ENCODE measurements around the gene PALM3.

The PALM3 gene

DNA sequence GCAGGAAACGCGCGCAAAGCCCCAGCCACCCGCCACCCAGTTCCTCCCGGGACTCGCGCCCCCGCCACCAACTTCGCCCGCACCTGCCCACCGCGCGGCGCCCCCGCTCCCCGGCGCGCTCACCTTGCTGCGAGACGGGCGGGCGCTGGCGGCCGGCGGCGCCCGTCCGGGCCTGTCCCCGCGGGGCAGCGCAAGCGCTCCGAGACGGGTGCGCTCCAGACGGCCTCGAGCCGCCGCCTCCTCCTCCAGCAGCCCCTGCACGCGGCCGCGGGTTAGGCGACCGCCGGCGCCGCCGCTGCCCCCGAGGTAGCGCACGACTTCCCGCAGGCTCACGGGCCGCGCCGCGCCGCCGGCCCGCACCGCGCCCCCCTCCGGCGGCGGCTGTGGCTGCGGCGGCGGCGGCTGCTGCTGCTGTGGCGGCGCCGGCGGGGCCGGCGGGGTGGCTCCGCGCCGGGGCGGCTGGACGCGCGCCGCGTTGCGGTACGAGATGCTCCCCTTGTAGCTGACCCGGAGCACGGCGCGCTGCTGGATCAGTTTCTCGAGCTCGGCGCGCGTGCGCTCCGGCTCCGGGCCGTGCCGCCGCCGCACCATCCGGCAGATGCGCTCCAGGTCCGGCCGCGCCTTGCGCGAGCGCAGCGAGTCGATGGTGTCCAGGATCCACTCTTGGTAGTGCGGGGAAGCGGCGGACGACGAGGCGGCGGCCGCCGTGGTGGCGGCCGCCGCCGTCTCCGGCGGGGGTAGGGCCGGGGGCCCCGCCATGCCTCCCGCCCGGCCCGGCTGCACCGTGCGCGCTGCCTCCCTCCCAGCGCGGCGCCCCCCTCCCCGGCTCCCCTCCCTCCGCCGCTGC, 28.0 kb upstream of the PALM3 start:
- no peak for DNase-seq (ENCODE audit: low read depth in 2 of 2, low spot score in 1 of 2)

DNA sequence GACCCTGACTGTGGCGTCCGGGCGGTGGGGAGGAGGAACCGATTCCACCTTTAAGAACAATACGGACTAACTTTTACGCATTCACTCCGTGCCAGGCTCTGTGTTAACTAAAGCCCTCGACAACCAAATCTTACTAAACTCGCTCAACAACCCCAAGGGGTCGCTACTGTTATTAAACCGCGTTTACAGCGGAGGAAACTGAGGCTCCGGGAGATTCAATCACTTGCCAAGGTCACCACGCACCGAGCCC, 27.5 kb upstream of the PALM3 start:
- no peak for DNase-seq (ENCODE audit: low read depth in 2 of 2, low spot score in 1 of 2)

DNA sequence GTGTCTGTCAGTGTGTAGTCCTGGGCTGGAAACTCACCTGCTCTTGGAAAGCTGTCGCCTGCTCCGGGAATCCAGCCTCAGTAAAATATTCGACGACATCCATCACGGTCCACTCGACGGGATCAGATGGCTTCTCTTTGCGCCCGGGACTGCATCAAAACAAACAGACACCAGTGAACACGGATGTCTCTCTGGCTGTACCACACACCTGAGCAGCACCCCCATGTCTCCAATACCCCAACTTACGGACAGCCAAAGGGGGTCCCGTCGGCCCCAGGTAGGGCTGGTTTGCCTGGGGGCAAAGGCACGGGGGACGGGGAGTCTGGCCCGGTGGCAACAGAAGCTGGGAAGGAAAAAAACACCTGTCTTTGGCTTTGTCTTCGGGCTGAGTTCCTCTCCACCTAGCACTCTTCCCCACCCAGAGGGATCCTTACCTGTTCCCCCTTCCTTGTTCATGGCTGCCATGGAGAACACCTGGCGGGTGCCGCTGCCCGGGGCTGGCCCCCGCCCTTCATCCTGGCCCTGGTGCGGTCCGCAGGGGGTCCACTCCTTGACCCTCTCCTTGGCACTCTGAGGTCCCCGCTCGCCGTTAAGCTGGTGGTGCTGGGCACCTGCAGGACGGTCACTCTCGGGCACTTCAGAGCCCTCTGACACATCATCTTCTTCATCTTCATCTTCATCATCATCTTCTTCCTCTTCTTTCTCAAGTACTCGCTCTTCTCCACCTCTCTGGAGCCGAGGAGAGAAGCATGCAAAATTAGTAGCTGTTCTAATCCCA, 26.9 kb upstream of the PALM3 start:
- no peak for DNase-seq (ENCODE audit: low read depth in 2 of 2, low spot score in 1 of 2)

DNA sequence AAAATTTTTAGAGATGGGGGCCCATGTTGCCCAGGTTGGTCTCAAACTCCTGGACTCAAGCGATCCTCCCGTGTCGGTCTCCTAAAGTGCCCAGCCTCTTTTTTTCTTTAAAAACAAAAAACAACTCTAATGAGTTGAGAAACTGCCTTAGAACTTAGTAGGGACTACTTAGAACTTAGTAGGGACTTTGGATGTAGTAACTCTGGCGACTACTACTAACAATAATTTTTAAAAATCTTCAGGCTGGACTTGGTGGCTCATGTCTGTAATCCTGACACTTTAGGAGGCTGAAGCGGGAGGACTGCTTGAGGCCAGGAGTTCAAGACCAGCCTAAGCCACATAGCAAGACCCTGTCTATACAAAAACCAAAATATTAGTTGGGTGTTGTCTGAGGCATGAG, 24.2 kb upstream of the PALM3 start:
- no peak for DNase-seq (ENCODE audit: low read depth in 2 of 2, low spot score in 1 of 2)

DNA sequence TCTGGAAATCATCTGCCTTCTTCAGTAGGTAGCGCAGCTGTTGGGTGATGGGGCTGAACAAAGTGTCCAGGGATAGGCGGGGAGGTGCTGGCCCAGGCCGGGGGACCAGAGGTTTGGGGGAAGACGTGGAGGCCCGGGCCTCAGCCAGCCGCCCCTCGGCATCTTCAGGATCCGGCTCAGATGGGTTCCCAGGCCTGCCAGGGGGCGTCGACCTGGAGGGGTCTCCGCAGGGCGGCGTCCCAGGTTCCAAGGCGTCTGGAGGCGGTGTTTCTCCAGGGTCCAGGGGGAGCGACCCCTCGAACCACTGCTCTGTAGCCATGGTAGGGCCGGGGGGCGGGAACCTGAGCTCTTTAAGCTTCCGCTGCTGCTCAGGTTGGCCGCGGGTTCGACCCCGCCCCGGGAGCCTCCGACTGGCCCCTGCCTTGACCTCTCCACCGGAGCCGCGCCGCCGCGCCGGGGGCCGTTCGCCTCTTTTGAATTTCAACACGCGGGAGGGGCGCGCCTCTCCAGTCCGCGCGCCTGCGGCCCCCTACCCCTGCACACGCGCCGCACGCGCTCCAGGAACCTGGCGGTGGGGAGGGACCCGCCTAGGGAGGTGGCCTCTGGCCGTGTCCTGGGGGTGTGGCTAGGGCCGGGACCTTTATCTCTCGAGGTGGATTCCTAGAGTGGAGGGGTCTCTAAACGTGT, 23.6 kb upstream of the PALM3 start, which contains the start of gene C19orf67:
TSS of gene C19orf67 (minus strand) at position 475 of the 687 bp plus-strand sequence. CDS start at position 319, 156 bp downstream.
- no peak for DNase-seq (ENCODE audit: low read depth in 2 of 2, low spot score in 1 of 2)

DNA sequence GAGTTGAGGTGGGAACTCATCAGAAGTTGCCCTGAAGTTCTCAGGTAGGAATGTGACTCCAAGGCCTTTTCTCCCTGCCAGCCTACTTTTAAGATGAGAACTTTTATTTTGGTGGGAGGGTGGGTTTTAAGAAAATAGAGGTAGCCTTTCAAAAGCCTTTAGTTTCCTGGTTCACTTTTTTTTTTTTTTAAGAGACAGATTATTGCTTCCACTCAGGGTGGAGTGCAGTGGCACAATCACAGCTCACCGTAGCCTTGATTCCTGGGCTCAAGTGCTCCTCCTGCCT, 20.7 kb upstream of the PALM3 start:
- no peak for DNase-seq (ENCODE audit: low read depth in 2 of 2, low spot score in 1 of 2)

DNA sequence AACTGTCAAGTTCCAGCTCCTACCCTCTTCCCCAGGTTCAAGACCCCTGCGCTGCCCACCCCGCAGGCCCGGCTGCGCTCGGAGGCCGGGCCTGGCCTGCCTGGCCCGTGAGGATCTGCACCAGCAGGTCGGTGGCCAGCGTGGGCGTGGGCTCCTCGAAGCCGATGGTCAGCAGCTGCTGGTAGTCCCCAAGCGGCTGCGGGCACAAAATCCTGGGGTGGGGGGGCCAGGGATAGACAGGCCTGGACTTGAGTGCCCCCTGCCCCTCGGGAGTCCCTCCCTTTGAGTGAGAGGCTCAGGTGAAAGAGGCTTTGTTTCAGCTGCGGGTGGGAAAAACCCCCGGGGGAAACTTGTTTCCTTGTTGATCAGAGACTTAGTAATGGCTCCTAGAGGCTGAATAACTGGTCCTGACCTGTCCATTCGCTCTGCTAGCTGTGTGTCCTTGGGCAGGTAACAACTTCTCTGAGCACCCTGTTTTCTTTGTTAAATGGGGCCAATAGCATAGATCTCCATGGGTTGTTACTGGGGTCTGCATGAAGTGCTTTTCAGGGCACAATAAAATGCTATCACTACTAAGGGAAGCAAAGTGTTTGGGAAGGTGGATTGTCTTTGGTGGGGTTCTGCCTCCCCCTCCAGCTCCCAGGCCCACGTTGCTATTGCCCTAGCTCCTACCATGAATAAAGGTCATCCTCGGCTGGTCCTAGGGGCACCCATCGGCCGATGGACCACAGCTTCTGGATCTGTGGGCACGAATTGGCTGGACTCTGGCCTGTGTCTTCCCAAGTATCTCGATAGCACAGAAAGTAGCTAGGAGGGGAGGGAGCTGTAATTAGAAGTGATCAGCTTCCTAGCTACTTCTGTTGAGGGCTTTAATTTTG, 20.2 kb upstream of the PALM3 start:
- no peak for DNase-seq (ENCODE audit: low read depth in 2 of 2, low spot score in 1 of 2)

DNA sequence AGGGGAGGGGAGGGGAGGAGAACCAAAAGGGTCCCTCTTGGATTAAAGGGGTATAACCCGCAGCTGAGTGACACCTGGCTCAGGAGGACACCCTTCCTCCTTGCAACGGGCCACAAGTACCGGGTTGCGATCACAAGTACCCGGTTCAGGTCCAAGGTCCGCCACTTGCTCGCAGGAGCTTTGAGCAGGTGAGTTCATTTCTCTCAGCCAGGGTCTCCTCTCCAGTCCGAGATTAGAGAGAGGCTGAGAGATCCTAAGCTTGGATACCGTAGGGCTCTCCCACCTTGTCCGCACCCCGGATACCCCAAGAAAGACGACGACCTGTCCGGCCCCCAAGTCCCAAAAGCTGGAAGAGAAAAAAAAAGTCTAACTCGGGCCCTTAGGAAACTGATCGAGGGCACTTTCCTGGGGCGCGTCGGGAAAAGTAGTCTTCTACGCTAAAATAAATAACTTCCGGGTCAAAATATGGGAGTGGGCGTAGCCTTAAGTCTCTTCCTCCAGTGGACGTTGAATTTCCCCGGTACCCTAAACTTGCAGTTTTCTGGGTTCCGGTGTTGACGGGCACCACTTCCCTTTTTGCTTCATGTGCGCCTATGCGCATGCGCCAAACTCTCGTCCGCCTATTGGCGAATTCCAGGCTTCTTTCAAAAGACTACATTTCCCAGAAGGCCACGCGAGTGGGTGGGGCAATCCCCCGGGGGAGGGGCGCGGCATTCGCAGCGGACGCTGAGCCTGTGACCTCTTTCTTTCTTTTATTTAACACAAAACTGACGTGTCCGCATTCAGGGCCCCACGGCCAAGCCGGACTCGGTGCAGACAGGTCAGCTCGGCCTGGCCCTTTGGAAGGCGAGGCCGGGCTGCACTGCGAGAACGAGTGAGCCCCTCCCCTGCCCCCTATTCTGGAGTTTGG, 19.3 kb upstream of the PALM3 start:
- peak; percentile 99 to 100 for DNase-seq (ENCODE audit: low read depth in 2 of 2, low spot score in 1 of 2)

DNA sequence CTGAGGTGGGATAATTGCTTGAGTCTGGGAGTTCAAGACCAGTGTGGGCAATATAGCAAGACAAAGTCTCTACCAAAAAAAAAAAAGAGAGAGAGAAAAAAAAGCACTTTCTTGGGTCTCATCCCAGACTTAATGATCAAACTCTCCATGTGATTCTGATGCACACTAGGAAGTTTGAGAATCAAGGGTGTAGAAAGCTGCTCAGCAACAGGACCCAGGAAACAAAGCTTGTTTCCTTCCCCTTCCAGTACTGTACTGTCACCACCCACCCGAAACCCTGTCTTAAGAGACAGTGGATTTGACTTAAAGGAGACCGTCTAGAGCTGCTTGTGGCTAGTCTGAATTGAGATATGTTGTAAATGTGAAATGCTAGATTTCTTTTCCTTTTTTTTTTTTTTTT, 16.5 kb upstream of the PALM3 start:
- no peak for DNase-seq (ENCODE audit: low read depth in 2 of 2, low spot score in 1 of 2)

DNA sequence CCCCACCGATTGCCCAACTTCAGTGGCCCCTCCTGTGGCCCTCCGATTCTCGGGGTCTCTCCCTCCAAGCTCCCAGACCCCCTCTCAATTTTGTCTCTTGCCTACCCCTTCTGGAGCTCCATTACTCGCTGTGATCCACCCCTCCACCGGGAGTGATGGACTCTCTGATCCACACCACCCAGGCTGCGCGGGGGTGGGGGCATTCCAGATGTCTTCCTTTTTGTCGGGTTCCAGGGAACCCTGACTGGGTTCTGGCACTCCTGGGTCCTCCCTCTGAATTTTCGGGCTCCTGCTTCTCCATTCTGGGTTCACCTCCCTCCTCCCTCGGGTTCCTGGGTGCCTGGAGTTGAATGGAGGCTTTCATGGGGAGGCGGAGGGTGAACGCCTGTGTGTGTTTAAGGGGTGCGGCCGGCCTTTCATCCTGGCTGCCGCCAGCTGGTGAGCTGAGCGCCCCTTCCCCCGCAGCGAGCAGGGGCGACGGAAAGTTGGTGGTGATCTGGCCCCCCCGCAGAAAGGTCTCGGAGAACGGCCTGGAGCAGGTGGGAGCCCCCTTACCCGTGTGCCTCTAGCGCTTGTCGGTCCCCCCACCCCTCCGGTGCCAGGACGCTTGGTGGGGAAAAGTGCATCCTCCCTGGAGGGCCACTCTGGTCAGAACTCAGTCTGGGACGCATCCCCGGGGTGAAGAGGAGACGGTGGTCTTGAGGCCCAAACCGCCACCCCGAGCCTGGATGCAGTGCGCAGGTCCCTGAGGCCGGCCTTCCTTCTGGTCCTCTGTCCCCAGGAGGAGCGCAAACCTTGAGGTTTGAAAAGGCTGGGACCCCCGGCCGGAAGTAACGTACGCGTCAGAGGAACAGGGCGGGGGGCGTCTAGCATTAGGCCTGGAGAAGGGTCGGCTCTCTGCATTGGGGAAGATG, 12.3 kb upstream of the PALM3 start:
- no peak for DNase-seq (ENCODE audit: low read depth in 2 of 2, low spot score in 1 of 2)

DNA sequence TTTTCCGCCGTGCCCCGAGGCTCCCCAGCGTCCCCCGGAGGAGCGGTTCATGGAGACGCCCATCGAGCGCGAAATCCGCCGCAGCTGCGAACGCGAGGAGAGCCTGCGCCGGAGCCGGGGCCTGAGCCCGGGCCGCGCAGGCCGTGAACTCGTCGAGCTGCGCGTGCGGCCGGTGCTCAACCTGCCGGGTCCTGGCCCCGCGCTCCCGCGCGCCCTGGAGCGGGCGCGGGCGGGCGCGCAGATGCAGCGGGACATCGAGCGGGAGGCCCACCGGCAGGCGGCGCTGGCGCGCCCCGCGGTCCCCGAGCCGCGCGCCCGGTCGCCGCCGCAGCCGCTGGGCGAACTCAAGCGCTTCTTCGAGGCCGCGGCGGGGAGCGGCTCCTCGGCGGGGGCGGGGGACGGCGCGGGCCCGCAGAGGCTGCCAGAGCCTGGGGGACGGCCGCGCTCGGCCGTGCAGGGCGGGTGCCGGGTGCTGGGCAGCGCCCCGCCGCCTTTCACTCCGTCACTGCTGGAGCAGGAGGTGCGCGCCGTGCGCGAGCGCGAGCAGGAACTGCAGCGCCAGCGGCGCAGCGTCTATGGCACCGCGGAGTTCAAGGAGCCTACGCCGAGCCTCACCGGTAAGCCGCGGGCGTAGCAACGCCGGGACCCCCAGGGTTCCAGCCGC, 11.5 kb upstream of the PALM3 start:
- no peak for DNase-seq (ENCODE audit: low read depth in 2 of 2, low spot score in 1 of 2)

DNA sequence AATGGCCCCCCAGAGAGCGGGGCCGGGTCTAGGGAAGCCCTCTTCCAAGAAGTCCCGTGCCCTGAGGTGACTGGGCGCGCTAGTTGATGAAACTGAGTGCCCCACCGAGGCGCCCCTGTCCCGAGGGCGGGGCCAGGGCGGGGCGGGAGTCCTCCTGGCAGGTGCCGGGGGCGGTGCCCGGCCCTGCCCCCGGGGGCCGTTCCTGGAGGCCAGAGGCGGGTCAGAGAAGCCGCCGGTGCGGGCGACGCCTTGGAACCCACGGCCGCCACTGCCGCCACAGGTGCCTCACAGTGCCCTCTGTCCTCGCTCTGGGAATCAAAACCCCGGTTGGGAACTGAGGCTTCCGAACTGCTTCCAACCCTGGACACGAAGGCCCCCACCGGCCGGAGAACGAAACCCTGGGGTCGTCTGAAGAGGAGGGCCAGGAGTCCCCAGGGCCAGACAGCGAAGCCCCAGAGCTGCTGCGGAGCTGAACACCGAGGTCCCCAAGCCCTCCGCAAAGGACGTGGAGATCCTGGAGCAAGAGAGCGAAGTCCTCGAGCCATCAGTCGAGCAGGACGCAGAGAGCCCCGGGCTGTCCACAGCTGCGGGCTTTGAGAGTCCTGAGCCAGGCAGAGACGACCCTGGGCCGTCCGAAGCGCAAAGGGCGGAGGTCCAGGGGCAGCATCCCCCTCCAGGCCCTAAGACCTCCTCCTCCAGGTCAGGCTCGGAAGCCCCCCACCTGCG, 10.8 kb upstream of the PALM3 start, which contains the start of gene MISP3:
TSS of gene MISP3 (plus strand) at position 252 of the 726 bp plus-strand sequence. CDS start 524 bp downstream, outside the sequence.
- no peak for DNase-seq (ENCODE audit: low read depth in 2 of 2, low spot score in 1 of 2)

DNA sequence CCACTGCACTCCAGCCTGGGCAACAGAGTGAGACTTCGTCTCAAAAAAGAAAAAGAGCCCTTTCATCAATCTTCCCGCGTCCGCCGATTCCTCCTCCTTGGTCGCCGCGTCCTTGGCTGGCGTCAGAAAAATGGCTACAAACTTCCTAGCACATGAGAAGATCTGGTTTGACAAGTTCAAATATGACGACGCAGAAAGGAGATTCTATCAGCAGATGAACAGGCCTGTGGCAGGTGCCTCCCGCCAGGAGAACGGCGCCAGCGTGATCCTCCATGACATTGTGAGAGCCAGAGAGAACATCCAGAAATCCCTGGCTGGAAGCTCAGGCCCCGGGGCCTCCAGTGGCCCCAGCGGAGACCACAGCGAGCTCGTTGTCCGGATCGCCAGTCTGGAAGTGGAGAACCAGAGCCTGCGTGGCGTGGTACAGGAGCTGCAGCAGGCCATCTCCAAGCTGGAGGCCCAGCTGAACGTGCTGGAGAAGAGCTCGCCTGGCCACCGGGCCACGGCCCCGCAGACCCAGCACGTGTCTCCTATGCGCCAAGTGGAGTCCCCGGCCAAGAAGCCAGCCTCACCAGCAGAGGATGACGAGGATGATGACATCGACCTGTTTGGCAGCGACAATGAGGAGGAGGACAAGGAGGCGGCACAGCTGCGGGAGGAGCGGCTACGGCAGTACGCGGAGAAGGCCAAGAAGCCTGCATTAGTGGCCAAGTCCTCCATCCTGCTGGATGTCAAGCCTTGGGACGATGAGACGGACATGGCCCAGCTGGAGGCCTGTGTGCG, 8.6 kb upstream of the PALM3 start:
- no peak for DNase-seq (ENCODE audit: low read depth in 2 of 2, low spot score in 1 of 2)

DNA sequence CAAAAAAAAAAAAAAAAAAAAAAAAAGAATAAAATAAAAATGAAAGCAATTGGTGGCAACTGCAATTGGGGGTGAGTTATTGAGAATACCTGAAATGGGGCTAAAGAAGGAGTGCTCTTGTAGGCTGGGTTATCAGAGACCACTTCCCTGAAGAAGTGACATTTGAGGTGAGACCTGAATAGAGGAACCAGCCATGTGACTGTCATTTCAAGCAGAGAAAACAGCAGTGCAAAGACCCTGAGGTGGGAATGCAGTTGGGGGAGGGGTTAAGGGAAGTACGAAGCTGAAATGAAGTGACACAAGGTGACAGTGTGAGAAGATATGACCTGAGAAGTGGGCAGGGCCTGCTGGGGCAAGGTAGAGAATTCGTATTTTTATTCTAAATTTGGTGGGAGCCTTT, 4.3 kb upstream of the PALM3 start:
- no peak for DNase-seq (ENCODE audit: low read depth in 2 of 2, low spot score in 1 of 2)

DNA sequence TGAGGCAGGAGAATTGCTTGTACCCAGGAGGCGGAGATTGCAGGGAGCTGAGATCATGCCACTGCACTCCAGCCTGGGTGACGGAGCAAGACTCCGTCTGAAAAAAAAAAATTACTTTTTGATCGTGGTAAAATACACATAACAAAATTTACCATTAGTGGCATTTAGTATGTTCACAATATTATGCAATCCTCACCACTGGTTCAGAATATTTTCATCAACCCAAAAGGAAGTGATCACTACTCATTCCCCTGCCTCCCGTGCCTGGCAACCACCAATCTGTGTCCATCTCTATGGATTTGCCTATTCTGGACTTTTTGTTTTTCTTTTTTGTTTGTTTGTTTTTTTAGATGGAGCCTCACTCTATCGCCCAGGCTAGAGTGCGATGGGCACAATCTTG, 1.2 kb upstream of the PALM3 start:
- no peak for DNase-seq (ENCODE audit: low read depth in 2 of 2, low spot score in 1 of 2)

DNA sequence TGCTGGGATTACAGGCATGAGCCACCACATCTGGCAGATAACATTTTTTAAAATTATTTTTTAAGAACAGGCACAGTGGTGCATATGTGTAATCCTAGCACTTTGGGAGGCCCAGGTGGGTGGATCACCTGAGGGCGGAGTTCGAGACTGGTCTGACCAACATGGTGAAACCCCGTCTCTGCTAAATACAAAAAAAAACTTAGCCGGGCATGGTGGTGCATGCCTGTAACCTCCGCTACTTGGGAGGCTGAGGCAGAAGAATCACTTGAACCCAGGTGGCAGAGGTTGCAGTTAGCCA, 631 bp upstream of the PALM3 start:
- no peak for DNase-seq (ENCODE audit: low read depth in 2 of 2, low spot score in 1 of 2)

DNA sequence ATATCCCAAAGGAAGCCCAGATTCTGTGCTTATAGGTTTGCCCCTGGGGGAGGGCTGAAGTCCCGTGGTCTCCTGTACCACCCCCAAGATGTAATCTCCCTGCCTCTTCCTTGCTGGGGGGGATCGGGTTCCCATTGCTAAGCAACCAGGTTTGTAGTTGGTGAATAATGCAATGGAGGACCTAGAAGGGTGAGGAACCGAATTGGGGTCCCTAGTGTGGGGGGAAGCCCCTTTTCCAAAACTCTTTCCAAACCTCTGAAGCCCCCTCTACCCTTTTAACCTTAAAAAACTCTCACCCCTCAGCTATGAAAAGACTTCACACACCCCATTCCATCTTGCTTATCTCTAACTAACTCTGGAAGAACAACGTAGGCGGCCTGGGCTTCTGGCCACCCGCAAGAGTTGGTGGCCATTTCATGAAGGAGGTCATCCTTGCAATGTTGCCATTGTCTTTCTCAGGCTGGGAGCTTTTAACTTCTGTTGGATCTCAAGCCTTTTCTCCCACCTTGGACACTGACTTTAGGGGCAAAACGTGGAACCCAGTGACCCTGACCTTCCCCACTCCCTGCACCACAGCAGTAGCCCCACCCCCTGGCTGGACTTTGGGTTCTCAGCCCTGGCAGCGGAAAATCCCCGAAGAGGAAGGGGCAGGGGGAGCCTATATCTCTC, 661 bp downstream of the PALM3 start:
- no peak for DNase-seq (ENCODE audit: low read depth in 2 of 2, low spot score in 1 of 2)

Data from stimulated activated CD8-positive, alpha-beta memory T cell treated with anti-CD3 and anti-CD28 coated beads, Interleukin-4, amount 100 ng/mL, for 1 hour (primary cell).